HFFc6 (cell line): ENCODE results near the gene DPYSL3. TPM values are rescaled to one million over a fixed set of nuclear protein-coding genes. Genes with fewer than 3 reads are reported as not detected.

Source experiments
- DNase-seq: peaks from one replicate; pipeline ENCODE4 v3.0.0-alpha.2; 2018
- H3K27ac Mint-ChIP-seq: 2 replicates; pipeline ENCODE4 v1.8.0; 2020; ENCODE audit warnings: mild to moderate bottlenecking, mixed read lengths
- H3K27me3 Mint-ChIP-seq: 2 replicates; pipeline ENCODE4 v1.8.0; 2021; ENCODE audit warnings: mild to moderate bottlenecking, moderate library complexity, mixed read lengths; ENCODE audit not compliant: insufficient read depth
- H3K36me3 Mint-ChIP-seq: 2 replicates; pipeline ENCODE4 v1.8.0; 2021; ENCODE audit warnings: low read depth, mixed read lengths
- H3K4me1 Mint-ChIP-seq: 2 replicates; pipeline ENCODE4 v1.8.0; 2020; ENCODE audit warnings: low read depth, mixed read lengths
- H3K4me3 Mint-ChIP-seq: 2 replicates; pipeline ENCODE4 v1.8.0; 2020; ENCODE audit warnings: mild to moderate bottlenecking, moderate library complexity, mixed read lengths
- H3K9me3 Mint-ChIP-seq: 2 replicates; pipeline ENCODE4 v1.8.0; 2020; ENCODE audit warnings: mild to moderate bottlenecking, mixed read lengths
- total RNA-seq, 6 experiments: library from RNA; stranded (reverse); fragmentation: NEBNext Ultra II Directional; extraction: Animal tissue kit (Norgen Biotek cat#: 25700); gene quantifications; 2 replicates in 1 of 6; 3 replicates in 5 of 6; pipeline ENCODE4 v1.2.3, GENCODE V29; 2021
- TF ChIP-seq, protein P1 (sequence below): fragments of 200-600 bp; sonication (generic); IDR thresholded peaks from 2 replicates; pipeline ENCODE4 v1.5.0; 2021; ENCODE audit warnings: antibody characterized with exemption, mild to moderate bottlenecking

Gene DPYSL3
- total RNA-seq, 6 experiments from 2014 or later = 41.9 to 57.7 (median 55.3) TPM

- no peaks in the 10 kb centered on the region; the same call in 1 of the 2 replicates for H3K27me3 Mint-ChIP-seq
- H3K9me3 Mint-ChIP-seq = no peaks in the 10 kb centered on the region
- H3K27ac Mint-ChIP-seq = no peak overlapping the region
- TF ChIP-seq, protein P1, sequence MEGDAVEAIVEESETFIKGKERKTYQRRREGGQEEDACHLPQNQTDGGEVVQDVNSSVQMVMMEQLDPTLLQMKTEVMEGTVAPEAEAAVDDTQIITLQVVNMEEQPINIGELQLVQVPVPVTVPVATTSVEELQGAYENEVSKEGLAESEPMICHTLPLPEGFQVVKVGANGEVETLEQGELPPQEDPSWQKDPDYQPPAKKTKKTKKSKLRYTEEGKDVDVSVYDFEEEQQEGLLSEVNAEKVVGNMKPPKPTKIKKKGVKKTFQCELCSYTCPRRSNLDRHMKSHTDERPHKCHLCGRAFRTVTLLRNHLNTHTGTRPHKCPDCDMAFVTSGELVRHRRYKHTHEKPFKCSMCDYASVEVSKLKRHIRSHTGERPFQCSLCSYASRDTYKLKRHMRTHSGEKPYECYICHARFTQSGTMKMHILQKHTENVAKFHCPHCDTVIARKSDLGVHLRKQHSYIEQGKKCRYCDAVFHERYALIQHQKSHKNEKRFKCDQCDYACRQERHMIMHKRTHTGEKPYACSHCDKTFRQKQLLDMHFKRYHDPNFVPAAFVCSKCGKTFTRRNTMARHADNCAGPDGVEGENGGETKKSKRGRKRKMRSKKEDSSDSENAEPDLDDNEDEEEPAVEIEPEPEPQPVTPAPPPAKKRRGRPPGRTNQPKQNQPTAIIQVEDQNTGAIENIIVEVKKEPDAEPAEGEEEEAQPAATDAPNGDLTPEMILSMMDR = no peak
- H3K36me3 Mint-ChIP-seq = no peaks in the 10 kb centered on the region
- H3K4me1 Mint-ChIP-seq = peaks cover 15% of the 10 kb centered on the region
- DNase-seq = no peak
- H3K4me3 Mint-ChIP-seq = no peak overlapping the region
Observed at GRCh38 chr5:147445917-147446316, 64.0 kb downstream of the DPYSL3 start.

- Mint-ChIP-seq H3K4me3 (no peak overlapping the region), H3K9me3 (no peaks in the 10 kb centered on the region), H3K27ac (no peak overlapping the region), H3K36me3 (no peaks in the 10 kb centered on the region), H3K4me1 (peaks cover 15% of the 10 kb centered on the region), H3K27me3 (no peaks in the 10 kb centered on the region; the same call in 1 of the 2 replicates)
- no peak for DNase-seq
- TF ChIP-seq, protein P1 = no peak
Observed at GRCh38 chr5:147445090-147445489, 64.8 kb downstream of the DPYSL3 start.

DNA sequence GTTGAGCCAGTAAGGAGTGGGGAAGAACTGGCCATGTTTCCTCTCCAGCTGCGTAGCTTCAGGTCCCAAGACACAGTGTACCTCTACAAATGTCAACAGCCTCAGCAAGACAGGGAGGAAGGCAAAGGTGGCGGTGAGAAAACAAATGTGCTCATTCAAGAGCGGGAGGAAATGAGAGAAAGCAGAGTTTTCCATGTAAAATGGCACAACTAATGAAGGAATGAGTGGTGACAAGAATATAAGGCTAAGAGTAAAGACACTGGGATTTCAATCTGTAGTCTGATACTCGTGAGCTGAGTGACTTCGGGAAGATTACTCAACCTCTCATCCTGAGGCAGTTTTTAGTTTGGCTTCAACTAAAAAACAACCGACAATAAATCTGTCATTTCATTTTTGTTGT lies 67.6 kb downstream of the DPYSL3 start:
- peaks cover 17% of the 10 kb centered on the region for H3K4me1 Mint-ChIP-seq
- H3K27me3 Mint-ChIP-seq = no peaks in the 10 kb centered on the region; the same call in 1 of the 2 replicates
- no peaks in the 10 kb centered on the region for H3K9me3 Mint-ChIP-seq
- H3K4me3 Mint-ChIP-seq = no peak overlapping the region
- DNase-seq = no peak
- TF ChIP-seq, protein P1 = no peak
- 0 out of 2 replicates have a peak, but pooled peaks cover 5% of the 10 kb centered on the region for H3K36me3 Mint-ChIP-seq
- no peak overlapping the region for H3K27ac Mint-ChIP-seq

GRCh38 chr5:147441191-147441695 lies 68.6 kb downstream of the DPYSL3 start:
- Mint-ChIP-seq H3K27me3 (no peaks in the 10 kb centered on the region; the same call in 1 of the 2 replicates), H3K27ac (no peak overlapping the region), H3K36me3 (0 out of 2 replicates have a peak, but pooled peaks cover 5% of the 10 kb centered on the region), H3K4me1 (peaks cover 17% of the 10 kb centered on the region), H3K4me3 (no peak overlapping the region), H3K9me3 (no peaks in the 10 kb centered on the region)
- TF ChIP-seq, protein P1 = no peak
- DNase-seq = no peak

DNA sequence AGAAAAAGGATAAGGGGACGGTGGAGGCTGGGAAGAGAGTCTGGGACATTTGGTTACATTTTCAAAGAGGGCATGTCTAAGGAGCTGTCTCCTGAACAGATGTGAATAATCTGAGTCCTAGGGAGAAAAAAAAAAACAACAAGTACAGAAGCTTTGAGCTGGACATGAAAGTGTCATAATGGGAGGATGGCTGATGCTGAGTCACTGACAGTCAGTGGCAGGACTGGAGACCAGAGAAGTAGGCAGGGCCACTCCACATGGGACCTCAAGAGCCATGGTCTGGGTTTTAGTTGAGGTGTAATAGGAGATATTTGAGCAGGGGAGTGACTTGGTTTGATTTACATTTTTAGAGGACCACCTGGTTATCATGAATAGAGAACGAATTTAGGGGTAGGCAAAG lies 70.6 kb downstream of the DPYSL3 start:
- Mint-ChIP-seq H3K9me3 (no peaks in the 10 kb centered on the region), H3K27ac (peak overlapping the region; percentile 30), H3K4me1 (peaks cover 17% of the 10 kb centered on the region), H3K4me3 (peak overlapping the region; percentile 5; the same call in 1 of the 2 replicates), H3K36me3 (0 out of 2 replicates have a peak, but pooled peaks cover 5% of the 10 kb centered on the region), H3K27me3 (no peaks in the 10 kb centered on the region; the same call in 1 of the 2 replicates)
- DNase-seq = peak; percentile 29
- TF ChIP-seq, protein P1 = no peak
